Trophoblast cell (in vitro differentiated cells and primary cell): Measurements from ENCODE around the gene TCHHL1.
A peak's percentile ranks its signal among the peaks of the same experiment; 100 is the strongest.

Source experiments
- DNase-seq, 2 donors: peaks; one replicate each; pipeline ENCODE4 v3.0.0-alpha.2; 2016
- H2AFZ ChIP-seq: 2 replicates; pipeline ENCODE4 v1.6.1; 2013; ENCODE audit warnings: low read length, moderate library complexity, mild to moderate bottlenecking; ENCODE audit not compliant: insufficient read depth, poor library complexity
- H2AK5ac ChIP-seq: 2 replicates; pipeline ENCODE4 v1.6.1; 2013; ENCODE audit warnings: mild to moderate bottlenecking, low read length
- H2BK120ac ChIP-seq: 2 replicates; pipeline ENCODE4 v1.6.1; 2013; ENCODE audit warnings: low read length, mild to moderate bottlenecking, moderate library complexity; ENCODE audit not compliant: insufficient read depth, poor library complexity
- H2BK12ac ChIP-seq: 2 replicates; pipeline ENCODE4 v1.6.1; 2013; ENCODE audit warnings: mild to moderate bottlenecking, low read length, moderate library complexity
- H2BK5ac ChIP-seq: 2 replicates; pipeline ENCODE4 v1.6.1; 2013; ENCODE audit warnings: low read length, low read depth, moderate library complexity, mild to moderate bottlenecking; ENCODE audit not compliant: poor library complexity
- H3K14ac ChIP-seq: 2 replicates; pipeline ENCODE4 v1.6.1; 2013; ENCODE audit warnings: mild to moderate bottlenecking, low read length
- H3K18ac ChIP-seq: 2 replicates; pipeline ENCODE4 v1.6.1; 2013; ENCODE audit warnings: mild to moderate bottlenecking, low read length
- H3K23ac ChIP-seq: 2 replicates; pipeline ENCODE4 v1.6.1; 2013; ENCODE audit warnings: low read length
- H3K27ac ChIP-seq: 2 replicates; pipeline ENCODE4 v1.5.1; 2013; ENCODE audit warnings: low read depth, mild to moderate bottlenecking, inconsistent platforms, low read length, moderate library complexity
- H3K27me3 ChIP-seq: 2 replicates; pipeline ENCODE4 v1.6.1; 2013; ENCODE audit warnings: inconsistent platforms, mild to moderate bottlenecking, low read length, moderate library complexity; ENCODE audit not compliant: insufficient read depth
- H3K36me3 ChIP-seq, 2 experiments: 1 replicate in 1 of 2; 2 replicates in 1 of 2; pipeline ENCODE4 v1.6.1; 2013; ENCODE audit warnings: low read length in 2 of 2, mild to moderate bottlenecking in 2 of 2, moderate library complexity in 1 of 2; ENCODE audit not compliant: insufficient read depth in 2 of 2, control insufficient read depth in 1 of 2
- H3K4ac ChIP-seq: 2 replicates; pipeline ENCODE4 v1.6.1; 2013; ENCODE audit warnings: low read depth, mild to moderate bottlenecking, low read length, moderate library complexity
- H3K4me1 ChIP-seq, 2 experiments: 1 replicate in 1 of 2; 2 replicates in 1 of 2; pipeline ENCODE4 v1.6.1; 2013; ENCODE audit warnings: low read length in 2 of 2, mild to moderate bottlenecking in 2 of 2, moderate library complexity in 1 of 2; ENCODE audit not compliant: insufficient read depth in 2 of 2, control insufficient read depth in 1 of 2
- H3K4me2 ChIP-seq: 2 replicates; pipeline ENCODE4 v1.6.1; 2013; ENCODE audit warnings: inconsistent platforms, mild to moderate bottlenecking, low read length, moderate library complexity
- H3K4me3 ChIP-seq: 2 replicates; pipeline ENCODE4 v1.5.1; 2013; ENCODE audit warnings: mild to moderate bottlenecking, low read depth, low read length, inconsistent platforms
- H3K79me1 ChIP-seq: one replicate; pipeline ENCODE4 v1.6.1; 2013; ENCODE audit warnings: low read length
- H3K79me2 ChIP-seq: 2 replicates; pipeline ENCODE4 v1.6.1; 2013; ENCODE audit warnings: low read length, mild to moderate bottlenecking; ENCODE audit not compliant: control insufficient read depth, insufficient read depth, poor library complexity
- H3K9ac ChIP-seq: 2 replicates; pipeline ENCODE4 v1.6.1; 2013; ENCODE audit warnings: mild to moderate bottlenecking, low read length
- H3K9me3 ChIP-seq: 2 replicates; pipeline ENCODE4 v1.6.1; 2013; ENCODE audit warnings: low read depth, mild to moderate bottlenecking, control low read depth, inconsistent platforms, low read length; ENCODE audit not compliant: insufficient read depth
- H4K12ac ChIP-seq: 2 replicates; pipeline ENCODE4 v1.6.1; 2013; ENCODE audit warnings: low read depth, mild to moderate bottlenecking, low read length, moderate library complexity
- H4K8ac ChIP-seq: 2 replicates; pipeline ENCODE4 v1.6.1; 2013; ENCODE audit warnings: low read depth, mild to moderate bottlenecking, low read length, moderate library complexity
- H4K91ac ChIP-seq: one replicate; pipeline ENCODE4 v1.6.1; 2013; ENCODE audit warnings: low read depth, mild to moderate bottlenecking, low read length, moderate library complexity
- WGBS: extraction: QIAGEN DNeasy Blood & Tissue Kit; methylation state at CpG from one replicate; pipeline ENCODE4 v1.1.7; 2013; ENCODE audit warnings: missing lambda C conversion rate; ENCODE audit not compliant: insufficient read length, insufficient coverage; ENCODE audit errors: extremely low coverage; 5-methylcytosine and 5-hydroxymethylcytosine counted together

TCHHL1 gene

GRCh38 chr1:152043870-152044269 lies 45.0 kb downstream of the TCHHL1 start:
- H3K79me2 ChIP-seq = no peaks in the 10 kb centered on the region
- H4K91ac ChIP-seq = no peak overlapping the region
- H3K4ac ChIP-seq = no peak overlapping the region
- H4K8ac ChIP-seq = no peak overlapping the region
- H3K4me1 ChIP-seq = peaks cover 9 to 14% of the 10 kb centered on the region in 2 experiments
- peak in 1 of 2 donors; percentile 41 for DNase-seq
- no peak overlapping the region for H3K9ac ChIP-seq
- no CpG with 5 or more reads among the region's 5 CpGs for WGBS
- H3K4me3 ChIP-seq = no peak overlapping the region
- H3K36me3 ChIP-seq = no peaks in the 10 kb centered on the region
- H3K4me2 ChIP-seq = no peak overlapping the region
- no peak overlapping the region for H2BK120ac ChIP-seq
- no peak overlapping the region for H4K12ac ChIP-seq
- H2AFZ ChIP-seq = no peak overlapping the region
- no peak overlapping the region for H3K18ac ChIP-seq
- H3K27me3 ChIP-seq = no peaks in the 10 kb centered on the region
- no peak overlapping the region for H2BK5ac ChIP-seq
- H3K79me1 ChIP-seq = peaks cover 15% of the 10 kb centered on the region
- no peaks in the 10 kb centered on the region for H3K9me3 ChIP-seq
- no peak overlapping the region for H2BK12ac ChIP-seq
- no peak overlapping the region for H3K27ac ChIP-seq
- no peak overlapping the region for H3K14ac ChIP-seq
- no peak overlapping the region for H2AK5ac ChIP-seq
- H3K23ac ChIP-seq = no peak overlapping the region

- Histone ChIP-seq H3K4me3 (no peak overlapping the region), H4K91ac (peak overlapping the region; percentile 52), H4K8ac (no peak overlapping the region), H3K9ac (no peak overlapping the region), H3K27me3 (no peaks in the 10 kb centered on the region), H4K12ac (no peak overlapping the region), H3K27ac (no peak overlapping the region), H2BK120ac (no peak overlapping the region), H2BK5ac (no peak overlapping the region), H3K18ac (no peak overlapping the region), H3K14ac (peak overlapping the region; percentile 9), H2AFZ (no peak overlapping the region), H3K36me3 (no peaks in the 10 kb centered on the region), H3K23ac (no peak overlapping the region), H2BK12ac (peak overlapping the region; percentile 69), H2AK5ac (peak overlapping the region; percentile 71), H3K4ac (no peak overlapping the region), H3K79me2 (peaks cover 1% of the 10 kb centered on the region), H3K4me1 (peaks cover 10 to 11% of the 10 kb centered on the region in 2 experiments), H3K4me2 (no peak overlapping the region), H3K9me3 (no peaks in the 10 kb centered on the region), H3K79me1 (peaks cover 9% of the 10 kb centered on the region)
- no CpG with 5 or more reads among the region's 1 CpG for WGBS
- DNase-seq = no peak
Measured at GRCh38 chr1:152042030-152042429, 46.8 kb downstream of the TCHHL1 start.

- no peaks in the 10 kb centered on the region for H3K27me3 ChIP-seq
- no CpG with 5 or more reads among the region's 1 CpG for WGBS
- DNase-seq = no peak
- no peak overlapping the region for H3K18ac ChIP-seq
- H3K4me3 ChIP-seq = no peak overlapping the region
- H4K12ac ChIP-seq = no peak overlapping the region
- H3K9ac ChIP-seq = no peak overlapping the region
- peak overlapping the region; percentile 42 for H2BK12ac ChIP-seq
- peaks cover 21% of the 10 kb centered on the region for H3K79me1 ChIP-seq
- no peak overlapping the region for H3K27ac ChIP-seq
- no peak overlapping the region for H3K4ac ChIP-seq
- no peak overlapping the region for H2AFZ ChIP-seq
- no peak overlapping the region for H2AK5ac ChIP-seq
- H3K4me2 ChIP-seq = no peak overlapping the region
- no peak overlapping the region for H4K8ac ChIP-seq
- H3K23ac ChIP-seq = no peak overlapping the region
- H4K91ac ChIP-seq = peak overlapping the region; percentile 7
- H3K9me3 ChIP-seq = no peaks in the 10 kb centered on the region
- H2BK120ac ChIP-seq = no peak overlapping the region
- H3K79me2 ChIP-seq = peaks cover 13% of the 10 kb centered on the region
- H3K4me1 ChIP-seq = peaks cover 5% of the 10 kb centered on the region in 2 experiments
- no peak overlapping the region for H2BK5ac ChIP-seq
- H3K14ac ChIP-seq = no peak overlapping the region
- H3K36me3 ChIP-seq = no peaks in the 10 kb centered on the region
Measured at GRCh38 chr1:152039886-152040285, 49.0 kb downstream of the TCHHL1 start.

- H4K91ac ChIP-seq = no peak overlapping the region
- peaks cover 17% of the 10 kb centered on the region for H3K79me2 ChIP-seq
- H4K8ac ChIP-seq = no peak overlapping the region
- no peak overlapping the region for H3K27ac ChIP-seq
- peak overlapping the region; percentile 47 for H2BK12ac ChIP-seq
- no peak overlapping the region for H3K18ac ChIP-seq
- H3K4me1 ChIP-seq = peaks cover 5 to 6% of the 10 kb centered on the region in 2 experiments
- H3K9me3 ChIP-seq = no peaks in the 10 kb centered on the region
- H4K12ac ChIP-seq = no peak overlapping the region
- H3K23ac ChIP-seq = no peak overlapping the region
- H3K27me3 ChIP-seq = no peaks in the 10 kb centered on the region
- no peak overlapping the region for H3K14ac ChIP-seq
- no peak overlapping the region for H3K4me2 ChIP-seq
- no peak overlapping the region for H2BK5ac ChIP-seq
- no peak overlapping the region for H2BK120ac ChIP-seq
- no peak for DNase-seq
- no peak overlapping the region for H2AFZ ChIP-seq
- H3K79me1 ChIP-seq = peaks cover 25% of the 10 kb centered on the region
- H3K4me3 ChIP-seq = no peak overlapping the region
- H2AK5ac ChIP-seq = peak overlapping the region; percentile 71
- no peak overlapping the region for H3K4ac ChIP-seq
- no peak overlapping the region for H3K9ac ChIP-seq
- no peaks in the 10 kb centered on the region for H3K36me3 ChIP-seq
- WGBS = no CpG with 5 or more reads among the region's 1 CpG
Measured at GRCh38 chr1:152039461-152039860, 49.4 kb downstream of the TCHHL1 start.
